ENCODE results near the gene CLIC4. TPM values are rescaled to one million over a fixed set of nuclear protein-coding genes. Genes with fewer than 3 reads are reported as not detected.

Gene CLIC4
- total and polyA plus RNA-seq, 9 of the 15 experiments (the other 6 are each of a cell fraction or from before 2014, with no cell fraction given), result 16.0 to 67.5 (median 38.4) TPM

- H4K20me1 ChIP-seq (replicated peaks; ENCODE audit: control insufficient read depth, insufficient read depth, low read length), result no peaks in the 10 kb centered on the region
- H3K9me1 ChIP-seq (ENCODE audit: control insufficient read depth, insufficient read depth, low read length), result no peaks in the 10 kb centered on the region
- no TSS peak for BruUV-seq (replicated peaks)
- DNase-seq (ENCODE audit: extremely low read depth in 1 of 4, low spot score in 3 of 4), result no peak
- H3K79me2 ChIP-seq (ENCODE audit: control insufficient read depth, insufficient read depth, low read length), result no peaks in the 10 kb centered on the region; the same call in 2 of the 3 replicates
- peaks cover 0 to 11% of the 10 kb centered on the region in 2 experiments; a peak in 2 of 5 replicates for H3K4me1 ChIP-seq (replicated peaks in 1 of 2; ENCODE audit: control insufficient read depth in 2 of 2, insufficient read depth in 2 of 2, low read length in 2 of 2)
- H3K27me3 ChIP-seq (ENCODE audit: control insufficient read depth in 2 of 2, insufficient read depth in 2 of 2, low read length in 2 of 2), result no peaks in the 10 kb centered on the region
- no peak overlapping the region for H3K9ac ChIP-seq (ENCODE audit: insufficient read depth in 1 of 2, low read depth in 2 of 2, low read length in 2 of 2)
- no peak for ATAC-seq
- H3K4me3 ChIP-seq, result no peak overlapping the region
- CTCF ChIA-PET (ENCODE audit: low intra/inter-chr PET ratio), result no interaction called here
- no peak overlapping the region for H2AFZ ChIP-seq (ENCODE audit: low read depth, low read length)
- no peak overlapping the region for H3K27ac ChIP-seq (ENCODE audit: extremely low read depth, low read depth, low read length)
- TF ChIP-seq RBM22 (IDR thresholded peaks at IDR 0.05; ENCODE audit: low read depth, low read length, poor library complexity, severe bottlenecking) (peak; percentile 26), TFAP4 (CRISPR knock-in tag; IDR thresholded peaks at IDR 0.05; ENCODE audit: borderline replicate concordance) (no peak)
- intact Hi-C loops (cut with micrococcal nuclease) (no loop called here), in situ Hi-C loops (cut with MboI) (no loop called here)
- 78% methylated on average over 1 of the region's 1 CpG for WGBS (ENCODE audit: insufficient coverage, low coverage, missing lambda C conversion rate)
- POLR2A ChIA-PET, result interaction anchor here (2.4 kb wide), 1 partner anchor 39 kb away, joined by 7 read pairs; no protein-coding TSS in a partner anchor
- FAIRE-seq, result no peak
- no peaks in the 10 kb centered on the region for H3K9me3 ChIP-seq (replicated peaks; ENCODE audit: control insufficient read depth, insufficient read depth, low read depth, low read length)
- peaks cover 5% of the 10 kb centered on the region; the same call in 1 of the 3 replicates for H3K36me3 ChIP-seq (ENCODE audit: control insufficient read depth, insufficient read depth, low read length)
- no peak overlapping the region for H3K4me2 ChIP-seq (ENCODE audit: insufficient read depth, low read length)
These were observed 55.9 kb downstream of the CLIC4 start for GRCh38 chr1:24801176-24801575.

- WGBS (ENCODE audit: insufficient coverage, low coverage, missing lambda C conversion rate), result 33% methylated on average over 2 of the region's 2 CpGs
- H3K27ac ChIP-seq (ENCODE audit: extremely low read depth, low read depth, low read length), result no peak overlapping the region
- H2AFZ ChIP-seq (ENCODE audit: low read depth, low read length), result no peak overlapping the region
- POLR2A ChIA-PET, result interaction anchor here (0.8 to 2.4 kb wide), 3 partner anchors 14 to 107 kb away, joined by 4 to 7 read pairs (median 6); no protein-coding TSS in a partner anchor
- H3K9me3 ChIP-seq (replicated peaks; ENCODE audit: control insufficient read depth, insufficient read depth, low read depth, low read length), result no peaks in the 10 kb centered on the region
- CTCF ChIA-PET (ENCODE audit: low intra/inter-chr PET ratio), result no interaction called here
- in situ Hi-C loops (cut with MboI) (no loop called here), intact Hi-C loops (cut with micrococcal nuclease) (no loop called here)
- H3K4me2 ChIP-seq (ENCODE audit: insufficient read depth, low read length), result no peak overlapping the region
- H3K9ac ChIP-seq (ENCODE audit: insufficient read depth in 1 of 2, low read depth in 2 of 2, low read length in 2 of 2), result no peak overlapping the region
- H3K36me3 ChIP-seq (ENCODE audit: control insufficient read depth, insufficient read depth, low read length), result no peaks in the 10 kb centered on the region
- TF ChIP-seq ZNF316 (IDR thresholded peaks at IDR 0.05) (0 out of 2 replicates have a peak, but pooled peaks have one; percentile 6), ZNF239 (CRISPR knock-in tag; IDR thresholded peaks at IDR 0.05) (no peak)
- no peak overlapping the region for H3K4me3 ChIP-seq
- no peak for ATAC-seq
- H3K79me2 ChIP-seq (ENCODE audit: control insufficient read depth, insufficient read depth, low read length), result no peaks in the 10 kb centered on the region
- no peak for FAIRE-seq
- no peaks in the 10 kb centered on the region for H3K9me1 ChIP-seq (ENCODE audit: control insufficient read depth, insufficient read depth, low read length)
- DNase-seq (ENCODE audit: extremely low read depth in 1 of 4, low spot score in 3 of 4), result no peak
- no peaks in the 10 kb centered on the region for H4K20me1 ChIP-seq (replicated peaks; ENCODE audit: control insufficient read depth, insufficient read depth, low read length)
- no TSS peak for BruUV-seq (replicated peaks)
- no peaks in the 10 kb centered on the region for H3K27me3 ChIP-seq (ENCODE audit: control insufficient read depth in 2 of 2, insufficient read depth in 2 of 2, low read length in 2 of 2)
- peaks cover 0 to 11% of the 10 kb centered on the region in 2 experiments; a peak in 2 of 5 replicates for H3K4me1 ChIP-seq (replicated peaks in 1 of 2; ENCODE audit: control insufficient read depth in 2 of 2, insufficient read depth in 2 of 2, low read length in 2 of 2)
These were observed 58.0 kb downstream of the CLIC4 start for GRCh38 chr1:24803220-24803619.

Measured in K562 (cell line).